ENCODE measurements around the gene PPIL4. TPM values are rescaled to one million over a fixed set of nuclear protein-coding genes. Genes with fewer than 3 reads are reported as not detected.

Gene PPIL4
- total RNA-seq, 1 experiment from 2014 or later: 36.9 TPM

DNA sequence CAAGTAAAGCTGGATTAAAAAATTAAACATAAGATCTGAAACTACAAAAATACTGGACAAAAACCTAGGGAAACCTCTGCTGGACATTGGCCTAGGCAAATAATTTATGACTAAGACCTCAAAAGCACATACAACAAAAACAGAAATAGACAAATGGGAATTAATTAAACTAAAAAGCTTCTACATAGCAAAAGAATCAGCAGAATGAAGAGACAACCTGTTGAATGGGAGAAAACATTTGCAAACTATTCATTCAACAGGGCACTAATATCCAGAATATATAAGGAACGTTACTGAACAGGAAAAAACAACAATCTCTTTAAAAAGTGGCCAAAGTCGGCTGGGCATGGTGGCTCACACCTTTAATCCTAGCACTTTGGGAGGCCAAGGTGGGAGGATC, 13.5 kb upstream of the PPIL4 start:
- H3K4me1 Mint-ChIP-seq: no peaks in the 10 kb centered on the region
- no peaks in the 10 kb centered on the region for H3K27me3 ChIP-seq (ENCODE audit: insufficient read depth, low read length)
- H3K23ac ChIP-seq (ENCODE audit: insufficient read length, low read depth, low read length): no peak overlapping the region

More for the DNA sequence above, 13.5 kb upstream of the PPIL4 start:
- no peak overlapping the region for H3T11ph ChIP-seq (ENCODE audit: low read length)
- Mint-ChIP-seq H3K4me3 (no peak overlapping the region), H3K27me3 (ENCODE audit: low read depth) (peaks cover 24% of the 10 kb centered on the region), H3K36me3 (ENCODE audit: insufficient read depth in 1 of 3, low read depth in 3 of 3) (no peaks in the 10 kb centered on the region), H3K27ac (no peak overlapping the region), H3K9me3 (no peaks in the 10 kb centered on the region; a peak in 1 of 5 replicates)
- H3K9me3 ChIP-seq (ENCODE audit: control insufficient read depth, low read depth, low read length): no peaks in the 10 kb centered on the region
- no peak for DNase-seq
- H3K9ac ChIP-seq (ENCODE audit: extremely low read depth, insufficient read length, low read length): no peak overlapping the region
- WGBS (ENCODE audit: extremely low coverage, insufficient read length, low lambda C conversion rate): no CpG with 5 or more reads among the region's 2 CpGs
- no peak overlapping the region for H2AFZ ChIP-seq (ENCODE audit: low read length)
- TF ChIP-seq, protein P1, sequence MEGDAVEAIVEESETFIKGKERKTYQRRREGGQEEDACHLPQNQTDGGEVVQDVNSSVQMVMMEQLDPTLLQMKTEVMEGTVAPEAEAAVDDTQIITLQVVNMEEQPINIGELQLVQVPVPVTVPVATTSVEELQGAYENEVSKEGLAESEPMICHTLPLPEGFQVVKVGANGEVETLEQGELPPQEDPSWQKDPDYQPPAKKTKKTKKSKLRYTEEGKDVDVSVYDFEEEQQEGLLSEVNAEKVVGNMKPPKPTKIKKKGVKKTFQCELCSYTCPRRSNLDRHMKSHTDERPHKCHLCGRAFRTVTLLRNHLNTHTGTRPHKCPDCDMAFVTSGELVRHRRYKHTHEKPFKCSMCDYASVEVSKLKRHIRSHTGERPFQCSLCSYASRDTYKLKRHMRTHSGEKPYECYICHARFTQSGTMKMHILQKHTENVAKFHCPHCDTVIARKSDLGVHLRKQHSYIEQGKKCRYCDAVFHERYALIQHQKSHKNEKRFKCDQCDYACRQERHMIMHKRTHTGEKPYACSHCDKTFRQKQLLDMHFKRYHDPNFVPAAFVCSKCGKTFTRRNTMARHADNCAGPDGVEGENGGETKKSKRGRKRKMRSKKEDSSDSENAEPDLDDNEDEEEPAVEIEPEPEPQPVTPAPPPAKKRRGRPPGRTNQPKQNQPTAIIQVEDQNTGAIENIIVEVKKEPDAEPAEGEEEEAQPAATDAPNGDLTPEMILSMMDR (conservative IDR thresholded peaks at IDR 0.05): no peak
- H2AK5ac ChIP-seq (ENCODE audit: insufficient read length, low read length): no peak overlapping the region
- H2BK5ac ChIP-seq (ENCODE audit: insufficient read length, low read length): no peak overlapping the region
- H2BK20ac ChIP-seq (ENCODE audit: low read depth, low read length, poor library complexity, severe bottlenecking): no peak overlapping the region
- H4K20me1 ChIP-seq (ENCODE audit: control insufficient read depth, insufficient read depth, insufficient read length): no peaks in the 10 kb centered on the region
- no peak overlapping the region for H4K8ac ChIP-seq (replicated peaks; ENCODE audit: insufficient read length, low read depth, low read length)
- no peak overlapping the region for H3K56ac ChIP-seq (ENCODE audit: insufficient read length, low read depth, low read length)
- no peaks in the 10 kb centered on the region for H3K79me1 ChIP-seq (ENCODE audit: insufficient read depth, low read depth, low read length, poor library complexity, severe bottlenecking)
- H3K4ac ChIP-seq (ENCODE audit: low read depth, low read length): no peak overlapping the region
- no peak overlapping the region for H3K18ac ChIP-seq (ENCODE audit: insufficient read length, low read depth, low read length)
- no peak overlapping the region for H4K5ac ChIP-seq (ENCODE audit: insufficient read length, low read depth, low read length)
- H2BK12ac ChIP-seq (ENCODE audit: insufficient read length, low read depth, low read length): no peak overlapping the region
- H3K79me2 ChIP-seq (ENCODE audit: insufficient read depth, low read length): no peaks in the 10 kb centered on the region
- no peaks in the 10 kb centered on the region for H3K23me2 ChIP-seq (ENCODE audit: insufficient read length, low read depth, low read length, poor library complexity, severe bottlenecking)
- no peak overlapping the region for H4K91ac ChIP-seq (ENCODE audit: insufficient read length, low read depth, low read length)
- no peak overlapping the region for H2BK120ac ChIP-seq (ENCODE audit: low read depth, low read length, poor library complexity, severe bottlenecking)
- H3K27ac ChIP-seq (ENCODE audit: insufficient read length, low read depth, low read length): no peak overlapping the region
- no peak overlapping the region for H3K14ac ChIP-seq (ENCODE audit: insufficient read depth, low read length)
- no peak overlapping the region for H2BK15ac ChIP-seq (ENCODE audit: low read depth, low read length)
- no peaks in the 10 kb centered on the region for H3K4me1 ChIP-seq (ENCODE audit: insufficient read depth, low read length)
- no peak overlapping the region for H3K4me2 ChIP-seq (ENCODE audit: insufficient read depth, insufficient read length, low read length)

All from H9 (cell line).